Measurements from ENCODE around the gene AMHR2.

The AMHR2 gene

GRCh38 chr12:53453953-53454640 lies 30.4 kb downstream of the AMHR2 start:
- no peak for DNase-seq (ENCODE audit: low read depth)

GRCh38 chr12:53454707-53455106 lies 31.1 kb downstream of the AMHR2 start:
- no peak for DNase-seq (ENCODE audit: low read depth)

- DNase-seq (ENCODE audit: low read depth): no peak
These were observed 33.2 kb downstream of the AMHR2 start for GRCh38 chr12:53456654-53457366.

- no peak for DNase-seq (ENCODE audit: low read depth)
These were observed 35.4 kb downstream of the AMHR2 start for GRCh38 chr12:53459097-53459496.

GRCh38 chr12:53461059-53461458 lies 37.4 kb downstream of the AMHR2 start:
- no peak for DNase-seq (ENCODE audit: low read depth)

GRCh38 chr12:53461591-53461990 lies 37.9 kb downstream of the AMHR2 start:
- DNase-seq (ENCODE audit: low read depth): no peak

GRCh38 chr12:53462935-53463334 lies 39.3 kb downstream of the AMHR2 start:
- no peak for DNase-seq (ENCODE audit: low read depth)

- no peak for DNase-seq (ENCODE audit: low read depth)
These were observed 40.3 kb downstream of the AMHR2 start for GRCh38 chr12:53463802-53464560.

- DNase-seq (ENCODE audit: low read depth): no peak
These were observed 41.2 kb downstream of the AMHR2 start for GRCh38 chr12:53464685-53465418.

- no peak for DNase-seq (ENCODE audit: low read depth)
These were observed 42.0 kb downstream of the AMHR2 start for GRCh38 chr12:53465679-53466078.

GRCh38 chr12:53466640-53467039 lies 43.0 kb downstream of the AMHR2 start:
- no peak for DNase-seq (ENCODE audit: low read depth)

GRCh38 chr12:53467082-53467481 lies 43.4 kb downstream of the AMHR2 start:
- no peak for DNase-seq (ENCODE audit: low read depth)

GRCh38 chr12:53467880-53468279 lies 44.2 kb downstream of the AMHR2 start:
- no peak for DNase-seq (ENCODE audit: low read depth)

- no peak for DNase-seq (ENCODE audit: low read depth)
These were observed 44.6 kb downstream of the AMHR2 start for GRCh38 chr12:53468282-53468681.

- no peak for DNase-seq (ENCODE audit: low read depth)
These were observed 48.5 kb downstream of the AMHR2 start for GRCh38 chr12:53472056-53472582.

- DNase-seq (ENCODE audit: low read depth): no peak
These were observed 50.4 kb downstream of the AMHR2 start for GRCh38 chr12:53474077-53474476.

GRCh38 chr12:53474819-53475218 lies 51.2 kb downstream of the AMHR2 start:
- no peak for DNase-seq (ENCODE audit: low read depth)

GRCh38 chr12:53476769-53477209 lies 53.1 kb downstream of the AMHR2 start:
- DNase-seq (ENCODE audit: low read depth): no peak

GRCh38 chr12:53478865-53479264 lies 55.2 kb downstream of the AMHR2 start:
- DNase-seq (ENCODE audit: low read depth): no peak

GRCh38 chr12:53479331-53479730 lies 55.7 kb downstream of the AMHR2 start:
- no peak for DNase-seq (ENCODE audit: low read depth)

- DNase-seq (ENCODE audit: low read depth): no peak
These were observed 57.1 kb downstream of the AMHR2 start for GRCh38 chr12:53480491-53481442.
